Uterus (tissue), 4 donors: ENCODE measurements around the gene DDR2. TPM values are rescaled to one million over a fixed set of nuclear protein-coding genes. Genes with fewer than 3 reads are reported as not detected.

Experiments used
- DNase-seq, 2 donors: peaks; one replicate each; pipeline ENCODE4 v3.0.0-alpha.2; 2019 to 2020
- H3K27ac ChIP-seq, 2 donors: fragments of 200-600 bp; sonication (generic); 1 replicate in 1 of 2; 2 replicates in 1 of 2; pipeline ENCODE4 v1.5.1; 2016 to 2018
- H3K27me3 ChIP-seq, 2 donors: fragments of 200-600 bp; sonication (generic); one replicate each; pipeline ENCODE4 v1.5.1; 2018 to 2019; ENCODE audit warnings: control low read depth in 1 of 2
- H3K36me3 ChIP-seq, 2 donors: fragments of 200-600 bp; sonication (generic); one replicate each; pipeline ENCODE4 v1.5.1; 2019; ENCODE audit warnings: control low read depth in 1 of 2
- H3K4me1 ChIP-seq, 2 donors: fragments of 200-600 bp; sonication (generic); one replicate each; pipeline ENCODE4 v1.5.1; 2018 to 2019; ENCODE audit warnings: control low read depth in 1 of 2
- H3K4me3 ChIP-seq, 2 donors: fragments of 200-600 bp; sonication (generic); 1 replicate in 1 of 2; 2 replicates in 1 of 2; pipeline ENCODE4 v1.5.1; 2018 to 2019; ENCODE audit warnings: mild to moderate bottlenecking in 1 of 2
- H3K9me3 ChIP-seq, 2 donors: fragments of 200-600 bp; sonication (generic); one replicate each; pipeline ENCODE4 v1.5.1; 2019; ENCODE audit warnings: control low read depth in 1 of 2
- CTCF ChIP-seq, 4 experiments: fragments of 200-600 bp in 2 of 4; fragments of 450-650 bp in 2 of 4; sonication (generic) in 2 of 4; IDR thresholded peaks; one replicate each; pipeline ENCODE4 v1.5.1; 2016 to 2019; ENCODE audit warnings: antibody characterized with exemption in 4 of 4, mild to moderate bottlenecking in 2 of 4, moderate library complexity in 1 of 4
- POLR2A ChIP-seq, 2 donors: fragments of 450-650 bp; IDR thresholded peaks; one replicate each; pipeline ENCODE4 v1.6.1; 2016; ENCODE audit warnings: antibody characterized with exemption in 2 of 2, mild to moderate bottlenecking in 1 of 2, moderate library complexity in 1 of 2
- intact Hi-C: fragments of 100-400 bp; cut with DNase I; formaldehyde crosslinking; loops from one replicate; pipeline ENCODE4 v1.15.1; 2023; ENCODE audit warnings: low total_unique reads
- total RNA-seq, 4 donors: library from RNA; depleted of rRNA in 3 of 4; stranded (reverse); fragments of >200 nt in 3 of 4; gene quantifications; one replicate each; pipeline versions ENCODE4 v1.1.0 to v1.2.4, GENCODE V29; 2014 to 2023
- donor health status: DM: yes; HTN: yes; CAD: no.

The DDR2 gene
- total RNA-seq, 4 donors from 2014 or later: 40.0 to 134 (median 74.7) TPM

- no peak for TF ChIP-seq POLR2A (IDR thresholded peaks at IDR 0.05)
- no peak for TF ChIP-seq CTCF (IDR thresholded peaks at IDR 0.05)
- H3K36me3 ChIP-seq: no peaks in the 10 kb centered on the region
- H3K4me1 ChIP-seq: peaks cover 16 to 27% of the 10 kb centered on the region in 2 donors
- H3K9me3 ChIP-seq: no peaks in the 10 kb centered on the region
- H3K27ac ChIP-seq: peak overlapping the region; percentile 82 to 84
- DNase-seq: no peak
- intact Hi-C loops: no loop called here
- H3K4me3 ChIP-seq: no peak overlapping the region
- no peaks in the 10 kb centered on the region for H3K27me3 ChIP-seq
These were observed 62.6 kb downstream of the DDR2 start for GRCh38 chr1:162694911-162695310.

GRCh38 chr1:162695687-162696086 lies 63.4 kb downstream of the DDR2 start:
- Histone ChIP-seq H3K4me1 (peaks cover 16 to 28% of the 10 kb centered on the region in 2 donors), H3K36me3 (no peaks in the 10 kb centered on the region), H3K27me3 (no peaks in the 10 kb centered on the region), H3K27ac (peak overlapping the region; percentile 82 to 84), H3K9me3 (no peaks in the 10 kb centered on the region), H3K4me3 (no peak overlapping the region)
- no peak for TF ChIP-seq CTCF (IDR thresholded peaks at IDR 0.05)
- no peak for DNase-seq
- intact Hi-C loops: no loop called here

DNA sequence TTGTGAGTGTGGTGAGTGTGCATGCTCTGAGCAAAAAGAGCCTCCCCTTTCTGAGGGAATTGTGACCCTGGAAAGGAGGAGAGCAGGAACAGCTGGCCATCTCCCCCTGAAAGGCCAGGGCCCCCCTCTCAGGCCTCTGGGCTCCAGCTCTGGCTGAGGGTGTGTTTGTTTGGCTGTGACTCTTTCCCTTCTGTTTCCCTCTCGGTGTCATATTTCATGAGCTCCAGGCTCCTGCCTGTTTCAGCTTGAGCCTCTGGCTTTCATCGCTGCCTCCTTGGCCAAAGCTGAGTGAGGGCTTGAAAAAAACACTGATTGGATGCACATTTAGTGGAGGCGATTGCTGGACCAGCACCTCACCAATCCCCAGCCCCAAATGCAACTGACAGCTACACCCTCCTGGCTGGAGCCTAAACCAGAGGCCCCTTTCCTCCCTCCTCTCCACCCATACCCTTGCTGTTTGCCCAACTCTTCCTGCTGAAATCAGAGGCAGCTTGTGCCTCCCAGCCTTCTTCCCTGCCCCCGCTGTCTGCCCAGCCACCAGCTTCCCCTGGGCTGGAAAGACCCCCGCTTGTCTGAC lies 64.1 kb downstream of the DDR2 start:
- Histone ChIP-seq H3K9me3 (no peaks in the 10 kb centered on the region), H3K4me3 (no peak overlapping the region), H3K27ac (peak overlapping the region; percentile 82 to 84), H3K27me3 (no peaks in the 10 kb centered on the region), H3K4me1 (peaks cover 16 to 28% of the 10 kb centered on the region in 2 donors), H3K36me3 (no peaks in the 10 kb centered on the region)
- TF ChIP-seq CTCF (IDR thresholded peaks at IDR 0.05): no peak
- peak in 1 of 2 donors; percentile 10 for TF ChIP-seq POLR2A (IDR thresholded peaks at IDR 0.05)
- intact Hi-C loops: no loop called here
- peak; percentile 85 to 89 for DNase-seq

- H3K4me3 ChIP-seq: no peak overlapping the region
- DNase-seq: no peak
- intact Hi-C loops: no loop called here
- peak overlapping the region; percentile 82 to 84 for H3K27ac ChIP-seq
- no peaks in the 10 kb centered on the region for H3K27me3 ChIP-seq
- peaks cover 7 to 21% of the 10 kb centered on the region in 2 donors for H3K4me1 ChIP-seq
- no peaks in the 10 kb centered on the region for H3K36me3 ChIP-seq
- TF ChIP-seq POLR2A (IDR thresholded peaks at IDR 0.05) (no peak), CTCF (IDR thresholded peaks at IDR 0.05) (no peak)
- H3K9me3 ChIP-seq: no peaks in the 10 kb centered on the region
These were observed 65.1 kb downstream of the DDR2 start for GRCh38 chr1:162697140-162697895.

DNA sequence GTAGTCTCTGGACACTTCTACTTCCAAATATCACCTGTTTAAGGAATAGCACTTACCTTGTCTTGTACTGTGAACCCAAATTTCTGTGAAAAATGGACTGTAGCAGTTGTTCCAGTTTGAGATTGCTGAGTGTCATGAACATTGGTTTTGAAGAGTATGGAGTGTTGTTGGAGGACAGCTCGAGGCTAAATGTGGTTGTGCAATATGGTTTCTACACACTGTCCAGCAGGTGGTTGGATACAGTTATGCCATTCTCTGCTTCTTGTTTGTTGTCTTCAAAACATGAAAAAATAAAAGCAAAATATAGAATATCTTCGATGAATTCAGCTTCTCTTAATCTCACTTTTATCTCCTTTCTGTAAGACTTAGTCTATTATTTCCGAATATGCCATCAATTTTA lies 67.1 kb downstream of the DDR2 start:
- no peak for DNase-seq
- intact Hi-C loops: no loop called here

More for the DNA sequence above, 67.1 kb downstream of the DDR2 start:
- Histone ChIP-seq H3K4me1 (peaks cover 6 to 21% of the 10 kb centered on the region in 2 donors), H3K9me3 (no peaks in the 10 kb centered on the region), H3K36me3 (no peaks in the 10 kb centered on the region), H3K27me3 (no peaks in the 10 kb centered on the region), H3K27ac (peak overlapping the region in 1 of 2 donors; percentile 82), H3K4me3 (no peak overlapping the region)
- TF ChIP-seq POLR2A (IDR thresholded peaks at IDR 0.05): no peak
- TF ChIP-seq CTCF (IDR thresholded peaks at IDR 0.05): no peak
